SK-N-SH (cell line): ENCODE results near the gene CENPX. TPM values are rescaled to one million over a fixed set of nuclear protein-coding genes. Genes with fewer than 3 reads are reported as not detected.

ENCODE experiments used
- CTCF ChIA-PET: fragments of 300-600, 350-600 bp; formaldehyde crosslinking; extraction: SDS; loops from one replicate; lab custom pipeline; 2021; lab: Yijun Ruan, JAX
- POLR2A ChIA-PET: fragments of 350-600 bp; sonication (Branson Sonifier 250); formaldehyde crosslinking; extraction: SDS; loops from one replicate; lab custom pipeline; 2020; ENCODE audit warnings: antibody characterized with exemption, inconsistent platforms; lab: Yijun Ruan, JAX
- DNase-seq: peaks from one replicate; pipeline ENCODE4 v3.0.0; 2012
- H2AFZ ChIP-seq: fragments of 200-600 bp; sonication (generic); 2 replicates; pipeline ENCODE4 v1.8.1; 2016; ENCODE audit warnings: antibody characterized with exemption, mild to moderate bottlenecking, low read depth
- H3F3A ChIP-seq: fragments of 200-600 bp; sonication (generic); replicated peaks from 2 replicates; pipeline ENCODE3; 2016; ENCODE audit warnings: antibody characterized with exemption, mild to moderate bottlenecking; ENCODE audit not compliant: insufficient read depth
- H3K27ac ChIP-seq, 2 experiments: fragments of 200-500 bp in 1 of 2; fragments of 200-600 bp in 1 of 2; sonication (Bioruptor generic) in 1 of 2; sonication (generic), shearing (Covaris generic) in 1 of 2; 2 replicates each; pipeline versions ENCODE4 v1.5.1 to v1.6.1; 2014 to 2016; ENCODE audit warnings: low read depth in 2 of 2, inconsistent platforms in 1 of 2, low read length in 1 of 2, mild to moderate bottlenecking in 1 of 2, mixed read lengths in 1 of 2
- H3K27me3 ChIP-seq: fragments of 200-600 bp; sonication (generic), shearing (Covaris generic); 2 replicates; pipeline ENCODE4 v1.6.1; 2016; ENCODE audit warnings: mixed run types; ENCODE audit not compliant: insufficient read depth
- H3K36me3 ChIP-seq, 2 experiments: fragments of 200-500 bp in 1 of 2; fragments of 200-600 bp in 1 of 2; sonication (Bioruptor generic) in 1 of 2; sonication (generic) in 1 of 2; replicated peaks in 1 of 2; 2 replicates each; pipeline versions ENCODE3 to v1.5.1; 2014 to 2016; ENCODE audit warnings: low read length in 1 of 2, mild to moderate bottlenecking in 1 of 2; ENCODE audit not compliant: insufficient read depth in 2 of 2, control insufficient read depth in 1 of 2
- H3K4me1 ChIP-seq, 2 experiments: fragments of 200-500 bp in 1 of 2; fragments of 200-600 bp in 1 of 2; sonication (Bioruptor generic) in 1 of 2; sonication (generic), shearing (Covaris generic) in 1 of 2; 2 replicates each; pipeline versions ENCODE4 v1.5.1 to v1.6.1; 2014 to 2016; ENCODE audit warnings: low read depth in 1 of 2, low read length in 1 of 2, mixed run types in 1 of 2; ENCODE audit not compliant: insufficient read depth in 2 of 2, control insufficient read depth in 1 of 2
- H3K4me2 ChIP-seq: fragments of 200-600 bp; sonication (generic), shearing (Covaris generic); 2 replicates; pipeline ENCODE4 v1.6.1; 2017; ENCODE audit warnings: mixed run types
- H3K4me3 ChIP-seq, 2 experiments: fragments of 200-500 bp in 1 of 2; fragments of 200-600 bp in 1 of 2; sonication (Bioruptor generic) in 1 of 2; sonication (generic), shearing (Covaris generic) in 1 of 2; 2 replicates each; pipeline versions ENCODE4 v1.5.1 to v1.8.1; 2014 to 2016; ENCODE audit warnings: low read depth in 2 of 2, inconsistent platforms in 1 of 2, low read length in 1 of 2, mild to moderate bottlenecking in 1 of 2, mixed read lengths in 1 of 2, moderate library complexity in 1 of 2
- H3K79me2 ChIP-seq: fragments of 200-600 bp; sonication (generic); 2 replicates; pipeline ENCODE4 v1.8.1; 2017; ENCODE audit warnings: mild to moderate bottlenecking; ENCODE audit not compliant: insufficient read depth
- H3K9ac ChIP-seq: fragments of 200-600 bp; sonication (generic); 2 replicates; pipeline ENCODE4 v1.6.1; 2017; ENCODE audit warnings: mixed run types
- H3K9me2 ChIP-seq: fragments of 200-600 bp; sonication (generic); 2 replicates; pipeline ENCODE4 v1.6.1; 2017; ENCODE audit warnings: mixed run types
- H3K9me3 ChIP-seq: fragments of 200-600 bp; sonication (generic); 2 replicates; pipeline ENCODE4 v1.6.1; 2017; ENCODE audit warnings: mixed run types, mild to moderate bottlenecking, moderate library complexity
- H4K20me1 ChIP-seq: fragments of 200-600 bp; sonication (generic); 2 replicates; pipeline ENCODE4 v1.6.1; 2017; ENCODE audit warnings: mild to moderate bottlenecking, mixed run types; ENCODE audit not compliant: insufficient read depth
- CTCF ChIP-seq: fragments of 200-600 bp; sonication (generic); IDR thresholded peaks from 2 replicates; pipeline ENCODE4 v1.6.1; 2017; ENCODE audit warnings: antibody characterized with exemption, mild to moderate bottlenecking, moderate library complexity
- FOXJ3 ChIP-seq: sonication (generic); formaldehyde crosslinking; IDR thresholded peaks from 2 replicates; pipeline ENCODE4 v1.5.1; 2020; ENCODE audit warnings: mild to moderate bottlenecking, missing genetic modification reagents
- FOXM1 ChIP-seq: IDR thresholded peaks from 2 replicates; pipeline ENCODE4 v1.4.0; 2012; ENCODE audit warnings: low read depth, mild to moderate bottlenecking
- GATA2 ChIP-seq: sonication (generic); formaldehyde crosslinking; IDR thresholded peaks from 2 replicates; pipeline ENCODE4 v1.5.0; 2020; ENCODE audit warnings: mild to moderate bottlenecking, missing genetic modification reagents
- JUND ChIP-seq: IDR thresholded peaks from 2 replicates; pipeline ENCODE4 v1.4.0; 2012
- REST ChIP-seq: IDR thresholded peaks from 2 replicates; pipeline ENCODE4 v1.6.1; 2012; ENCODE audit warnings: mild to moderate bottlenecking, low read depth, low read length, moderate library complexity
- RFX5 ChIP-seq: IDR thresholded peaks from 2 replicates; pipeline ENCODE4 v1.6.1; 2012; ENCODE audit warnings: mild to moderate bottlenecking, improper control_type of control experiment, low read length
- SMC3 ChIP-seq: IDR thresholded peaks from 2 replicates; pipeline ENCODE4 v1.6.1; 2012; ENCODE audit warnings: low read depth, low read length, improper control_type of control experiment
- TAF1 ChIP-seq: IDR thresholded peaks from 2 replicates; pipeline ENCODE4 v1.6.1; 2012; ENCODE audit warnings: low read depth, mild to moderate bottlenecking, low read length, moderate library complexity, borderline replicate concordance
- YY1 ChIP-seq: IDR thresholded peaks from 2 replicates; pipeline ENCODE4 v1.4.0; 2012; ENCODE audit warnings: low read depth, mild to moderate bottlenecking
- ZBTB33 ChIP-seq: IDR thresholded peaks from 2 replicates; pipeline ENCODE4 v1.4.0; 2012; ENCODE audit warnings: low read depth, borderline replicate concordance
- WGBS: methylation state at CpG from one replicate; pipeline ENCODE4 v1.1.6; 2017; ENCODE audit warnings: low lambda C conversion rate; 5-methylcytosine and 5-hydroxymethylcytosine counted together
- polyA plus RNA-seq, 3 experiments: library from polyadenylated mRNA; depleted of rRNA; stranded (reverse); fragments of >200 nt; gene quantifications; 2 replicates each; pipeline ENCODE4 v1.2.3, GENCODE V29; 2012
- TF ChIP-seq, protein P1 (sequence below): IDR thresholded peaks from 2 replicates; pipeline ENCODE4 v1.4.0; 2012; ENCODE audit warnings: low read depth

The CENPX gene
- polyA plus RNA-seq, 1 of the 3 experiments (the other 2 are of a cell fraction), result 255 TPM

- TF ChIP-seq REST, result no peak
- TF ChIP-seq FOXJ3, result no peak
- no peak for TF ChIP-seq FOXM1
- TF ChIP-seq CTCF, result no peak
- no peak for TF ChIP-seq SMC3
These were observed 31.0 kb upstream of the CENPX start (continued) for GRCh38 chr17:82053556-82054263.

- Histone ChIP-seq H3K4me1 (peaks cover 0 to 25% of the 10 kb centered on the region in 2 experiments; a peak in 2 of 4 replicates), H3K9me2 (no peaks in the 10 kb centered on the region), H3K36me3 (peaks cover 35 to 70% of the 10 kb centered on the region in 2 experiments), H3K4me3 (peak overlapping the region; percentile 99 to 100; a peak in 3 of 4 replicates), H3K79me2 (peaks cover 49% of the 10 kb centered on the region), H3F3A (peaks cover 14% of the 10 kb centered on the region), H4K20me1 (peaks cover 14% of the 10 kb centered on the region; the same call in 1 of the 2 replicates), H3K9ac (peak overlapping the region; percentile 95), H2AFZ (no peak overlapping the region), H3K27me3 (no peaks in the 10 kb centered on the region), H3K4me2 (peak overlapping the region; percentile 100), H3K9me3 (no peaks in the 10 kb centered on the region), H3K27ac (no peak overlapping the region)
- 92% methylated on average over 13 of the region's 19 CpGs for WGBS
- no peak for DNase-seq
- TF ChIP-seq, protein P1, sequence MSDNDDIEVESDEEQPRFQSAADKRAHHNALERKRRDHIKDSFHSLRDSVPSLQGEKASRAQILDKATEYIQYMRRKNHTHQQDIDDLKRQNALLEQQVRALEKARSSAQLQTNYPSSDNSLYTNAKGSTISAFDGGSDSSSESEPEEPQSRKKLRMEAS, result no peak
- TF ChIP-seq ZBTB33, result no peak
- TF ChIP-seq TAF1, result no peak
- no peak for TF ChIP-seq JUND
- no peak for TF ChIP-seq GATA2
- TF ChIP-seq REST, result no peak
- no peak for TF ChIP-seq RFX5
- no peak for TF ChIP-seq CTCF
- TF ChIP-seq YY1, result no peak
- TF ChIP-seq FOXM1, result no peak
- ChIA-PET CTCF (interaction anchor here (1.1 to 5.1 kb wide), 5 partner anchors 11 to 103 kb away, joined by 3 to 24 read pairs (median 4); no protein-coding TSS in a partner anchor), POLR2A (interaction anchor here (0.8 kb wide), 1 partner anchor 23 kb away, joined by 3 read pairs; no protein-coding TSS in a partner anchor)
These were observed 30.5 kb upstream of the CENPX start for GRCh38 chr17:82053130-82053529.
